Cortex of kidney (tissue), 1 donor: Measurements from ENCODE around the gene SLC9A7.

Experiments
- DNase-seq: peaks from one replicate; lab custom pipeline; 2025; lab: John Stamatoyannopoulos, UW

Gene SLC9A7

DNA sequence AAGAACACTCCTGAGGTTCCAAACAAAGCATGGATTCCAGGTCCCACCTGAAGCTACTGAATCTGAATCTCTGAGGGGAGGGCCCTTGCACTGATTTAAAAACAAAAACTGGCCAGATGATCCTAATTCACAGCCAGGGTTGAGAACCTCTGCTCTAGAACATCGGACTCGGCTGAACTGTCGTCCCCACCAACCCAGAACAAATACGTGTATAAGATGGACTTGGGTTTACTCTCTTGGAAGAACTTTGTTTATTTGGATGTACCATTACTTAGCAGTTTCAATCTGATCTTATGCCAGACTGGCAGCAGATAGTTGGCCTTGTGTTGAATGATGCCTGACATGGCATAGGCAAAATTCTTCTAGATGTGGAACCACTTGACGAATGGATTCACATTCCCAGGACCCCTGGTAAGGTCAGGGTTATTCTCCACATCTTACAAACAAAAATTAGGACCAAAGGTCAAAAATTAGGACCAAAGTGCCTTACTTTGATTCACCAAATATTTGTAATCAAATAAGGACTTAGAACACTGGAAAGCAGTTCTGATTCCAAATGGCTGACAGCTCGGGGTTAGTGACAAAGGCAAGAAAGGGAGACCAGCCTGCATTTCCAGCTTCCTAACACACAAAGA, 156.3 kb downstream of the SLC9A7 start:
- DNase-seq = no peak

DNA sequence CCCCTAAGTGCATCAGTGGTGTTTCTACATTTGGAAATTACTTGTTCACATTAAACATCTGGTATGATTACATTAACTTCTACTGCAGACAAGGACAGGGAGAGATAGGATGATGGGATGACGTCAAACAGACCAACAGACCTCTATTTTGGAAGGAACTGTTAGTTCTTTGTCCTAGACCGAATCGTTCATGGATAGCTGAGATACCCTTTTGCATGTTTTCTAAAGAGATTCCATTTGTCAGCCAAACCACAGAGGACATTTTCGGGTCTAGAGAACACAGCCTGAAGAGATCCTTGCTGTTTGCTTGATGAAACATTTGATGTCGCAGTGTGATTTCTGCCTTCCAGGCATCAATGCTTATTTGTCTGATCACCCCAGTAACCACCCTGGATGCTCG, 157.6 kb downstream of the SLC9A7 start:
- no peak for DNase-seq

DNA sequence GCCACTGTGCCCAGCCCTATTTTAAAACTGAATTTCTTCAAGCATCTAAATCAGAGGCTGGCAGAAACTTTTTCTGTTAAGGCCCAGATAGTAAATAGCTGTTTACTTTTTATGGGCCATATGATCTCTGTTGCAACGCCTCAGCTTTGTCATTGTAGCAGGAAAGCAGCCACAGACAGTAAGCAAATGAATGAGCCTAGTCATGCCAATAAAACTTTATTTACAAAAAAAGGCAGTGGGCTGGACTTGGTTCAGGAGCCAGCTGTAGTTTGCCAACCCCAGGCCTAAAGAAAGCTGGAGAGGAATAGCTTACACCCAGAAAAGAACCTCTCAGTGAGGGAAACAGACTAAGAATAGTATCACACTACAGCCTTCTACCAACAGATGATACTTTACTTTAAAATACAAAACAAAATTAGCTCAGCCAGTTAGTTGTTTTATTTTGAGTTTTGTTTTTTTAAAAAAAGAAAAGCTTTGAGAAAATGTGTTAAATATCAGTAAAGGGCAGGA, 159.8 kb downstream of the SLC9A7 start:
- DNase-seq = no peak

DNA sequence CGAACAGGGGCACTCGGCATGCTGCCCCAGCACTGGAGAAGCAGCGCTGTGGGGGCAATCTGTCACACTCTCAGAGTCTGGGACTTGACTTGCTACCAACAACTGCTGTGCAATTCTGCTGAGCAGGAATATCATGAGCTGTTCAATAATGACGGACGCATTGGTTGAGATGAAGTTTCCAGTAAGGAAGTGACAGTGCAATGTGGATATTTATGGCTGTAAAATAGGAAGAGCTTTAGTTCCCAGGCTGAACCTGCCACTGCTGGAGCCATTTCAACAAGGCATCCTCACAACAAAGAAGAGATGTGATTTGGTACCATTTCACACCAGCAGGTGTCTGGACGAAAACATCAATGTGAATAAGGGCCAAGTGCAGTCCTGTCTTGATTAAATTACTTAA, 161.1 kb downstream of the SLC9A7 start:
- no peak for DNase-seq

DNA sequence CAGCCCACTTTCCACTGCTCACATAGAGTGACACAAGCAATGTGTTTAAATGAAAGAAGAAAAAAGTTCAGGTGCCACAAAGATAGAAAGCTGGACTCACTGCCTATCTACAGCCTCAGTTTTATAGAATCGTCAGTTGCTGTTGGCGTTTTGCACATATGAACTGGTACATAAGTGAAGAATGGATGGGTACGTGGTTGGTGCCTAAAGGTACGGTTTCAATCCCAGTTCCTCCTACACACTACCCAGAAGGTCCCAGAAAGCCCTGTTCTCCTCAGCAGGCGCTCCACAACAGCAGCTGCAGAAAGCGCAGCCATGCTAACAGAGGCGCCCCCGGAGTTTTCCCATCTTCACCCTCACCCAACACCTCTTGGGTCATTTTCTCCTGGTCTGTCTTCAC, 161.7 kb downstream of the SLC9A7 start:
- no peak for DNase-seq

DNA sequence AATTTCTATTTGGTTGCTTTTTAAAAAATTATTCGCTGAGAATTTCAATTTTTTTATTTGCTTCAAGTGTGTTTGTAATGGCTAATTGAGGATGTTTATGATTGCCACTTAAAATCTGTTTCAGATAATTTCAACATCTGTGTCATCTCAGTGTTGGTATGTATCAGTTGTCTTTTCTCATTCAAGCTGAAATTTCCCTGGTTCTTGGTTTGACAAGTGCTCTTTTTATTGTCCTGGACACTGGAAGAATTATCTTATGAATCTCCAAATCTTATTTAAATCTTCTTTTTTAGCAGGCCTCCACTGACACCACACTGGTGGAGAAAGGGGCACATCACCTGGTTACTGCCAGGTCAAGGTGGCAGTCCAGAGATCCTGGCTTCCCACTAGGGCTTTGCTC, 163.8 kb downstream of the SLC9A7 start:
- DNase-seq = no peak

DNA sequence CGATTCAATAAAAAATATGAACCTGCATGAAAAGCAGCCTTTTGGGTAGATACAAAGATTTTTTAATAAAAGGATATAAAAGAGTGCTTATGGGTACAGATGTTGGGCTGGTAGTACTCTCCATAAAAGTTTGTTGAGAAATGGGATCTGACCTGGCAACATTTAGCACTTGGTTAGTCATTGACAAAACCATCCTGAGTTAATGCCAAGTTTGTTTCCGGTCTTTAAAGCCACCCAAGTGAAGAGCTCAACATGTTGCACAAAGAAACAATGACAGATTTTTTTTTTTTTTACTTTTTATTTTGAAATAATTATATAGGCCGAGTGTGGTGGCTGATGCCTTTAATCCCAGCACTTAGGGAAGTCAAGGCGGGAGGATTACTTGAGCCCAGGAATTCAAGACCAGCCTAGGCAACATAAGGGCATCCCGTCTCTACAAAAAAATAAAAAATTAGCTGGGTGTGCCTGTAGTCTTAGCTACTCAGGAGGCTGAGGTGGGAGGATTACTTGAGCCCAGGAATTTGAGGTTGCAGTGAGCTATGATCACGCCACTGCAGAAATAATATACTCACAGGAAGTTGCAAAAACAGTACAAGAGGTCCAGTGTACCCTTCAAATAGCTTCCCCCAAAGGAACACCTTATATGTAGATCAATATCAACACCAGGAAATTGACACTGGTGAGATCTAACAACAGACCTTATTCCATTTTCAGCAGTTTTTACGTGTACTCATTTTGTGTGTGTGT, 168.8 kb downstream of the SLC9A7 start:
- no peak for DNase-seq

DNA sequence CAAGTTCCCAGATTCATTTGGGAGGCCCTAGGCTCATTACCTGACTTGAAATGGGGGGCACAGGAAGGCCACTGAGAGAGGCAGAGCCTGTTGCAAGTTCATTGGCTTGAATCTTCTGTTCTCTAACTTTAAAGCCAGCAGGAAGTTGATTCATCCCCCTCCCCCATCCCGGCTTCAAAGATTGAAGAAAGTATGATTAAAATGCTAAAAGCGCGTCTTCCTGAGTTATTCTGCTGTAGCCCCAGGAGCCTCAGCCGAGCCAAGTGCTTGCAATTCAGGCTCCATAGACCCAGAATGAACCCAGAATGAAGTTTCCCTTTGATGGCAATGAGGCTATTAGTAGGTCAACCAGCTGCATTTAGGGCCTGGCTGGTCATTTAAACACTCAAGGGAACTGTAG, 170.7 kb downstream of the SLC9A7 start:
- DNase-seq = no peak

DNA sequence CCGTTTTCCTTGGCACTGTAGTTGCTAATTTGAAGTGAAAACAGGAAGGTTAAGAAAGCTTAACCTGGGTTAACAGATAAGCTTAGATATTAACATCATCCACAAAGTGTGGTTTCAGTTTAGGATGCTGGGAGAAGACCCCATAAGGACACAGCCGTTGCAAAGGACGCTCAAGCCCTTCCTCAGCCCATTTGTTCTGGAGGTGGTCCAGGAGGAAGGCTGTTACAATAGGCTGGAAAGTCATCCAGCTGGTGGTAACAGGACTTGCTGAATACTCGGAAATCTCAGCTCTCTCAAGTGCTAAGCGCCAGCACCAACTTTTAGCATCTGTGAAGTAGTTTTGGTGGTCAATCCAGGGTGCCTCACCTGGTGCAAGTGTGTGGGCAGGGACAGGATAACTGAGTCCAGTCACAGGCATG, 171.2 kb downstream of the SLC9A7 start:
- DNase-seq = no peak

DNA sequence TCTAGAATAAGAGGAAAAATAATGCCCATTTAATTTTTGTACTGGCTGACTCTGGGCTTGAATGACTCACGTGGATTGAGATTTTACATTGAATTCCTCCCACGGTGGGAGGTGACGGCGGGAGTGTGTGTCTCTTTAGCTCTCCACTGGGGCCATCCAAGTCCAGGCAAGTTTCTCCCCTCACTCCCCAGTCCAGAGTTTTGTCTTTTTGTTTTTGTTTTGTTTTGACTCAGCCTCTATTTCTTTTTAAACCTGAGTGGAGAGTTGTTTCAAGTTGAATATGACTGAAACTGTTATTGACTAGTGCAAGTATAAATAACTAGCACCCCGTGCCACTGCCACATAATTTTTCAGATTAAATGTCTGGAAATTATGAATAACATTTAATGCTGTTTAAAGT, 171.8 kb downstream of the SLC9A7 start:
- DNase-seq = no peak

DNA sequence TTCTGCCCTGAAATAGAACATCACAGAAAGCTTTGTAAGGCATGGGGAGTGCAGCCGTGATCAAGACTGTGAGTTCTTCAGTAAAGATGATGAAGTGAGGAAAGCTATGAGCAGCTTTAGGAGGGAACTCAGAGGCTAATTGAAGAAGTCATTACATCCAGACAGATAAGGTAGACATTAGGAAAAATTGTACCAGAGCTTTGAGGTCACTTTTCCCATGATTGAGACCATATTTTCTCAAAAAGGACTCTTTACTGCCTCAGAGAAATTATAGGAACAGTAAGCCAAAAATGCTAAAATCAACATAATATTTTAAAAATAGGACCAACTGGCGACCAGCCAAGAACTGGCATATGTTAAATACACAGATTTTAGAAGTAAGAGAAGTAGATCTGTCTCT, 174.2 kb downstream of the SLC9A7 start:
- DNase-seq = no peak

DNA sequence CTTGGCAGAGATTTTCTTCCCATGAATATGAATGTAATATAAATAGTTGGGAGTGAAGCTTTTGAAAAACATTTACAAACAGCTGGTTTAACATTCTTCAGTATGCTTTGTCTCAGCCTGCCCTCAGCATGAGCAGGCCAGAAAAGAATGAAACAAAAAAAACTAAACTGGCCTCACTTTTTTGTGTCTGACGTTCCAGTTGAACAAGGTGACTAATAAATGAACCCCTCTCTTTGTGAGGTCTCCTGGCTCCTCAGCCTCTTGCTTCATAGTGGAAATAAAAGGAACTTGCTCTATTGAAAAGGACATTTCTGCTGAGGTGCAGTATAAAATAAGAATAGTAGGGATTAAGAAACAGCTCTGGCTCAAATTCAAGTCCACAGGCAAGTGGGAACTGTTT, 176.0 kb downstream of the SLC9A7 start:
- no peak for DNase-seq

DNA sequence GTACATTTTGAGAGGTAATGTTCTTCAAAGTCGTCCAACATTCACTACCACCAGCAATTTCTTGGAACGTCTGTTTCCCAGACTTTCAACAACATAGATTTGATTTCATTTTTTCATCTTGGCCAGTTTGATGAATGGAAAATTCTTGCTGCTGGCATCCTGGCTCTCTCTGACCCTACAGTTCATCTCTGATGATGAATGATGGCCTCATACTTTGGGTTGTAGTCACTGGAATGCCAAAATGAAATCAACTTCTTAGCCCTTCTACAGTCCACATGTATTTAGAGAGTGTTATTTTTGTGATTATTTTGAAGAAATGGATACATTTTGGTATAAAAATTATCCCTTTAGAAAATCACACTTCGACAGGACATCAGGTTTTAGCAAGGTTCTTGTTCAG, 176.6 kb downstream of the SLC9A7 start:
- DNase-seq = no peak

DNA sequence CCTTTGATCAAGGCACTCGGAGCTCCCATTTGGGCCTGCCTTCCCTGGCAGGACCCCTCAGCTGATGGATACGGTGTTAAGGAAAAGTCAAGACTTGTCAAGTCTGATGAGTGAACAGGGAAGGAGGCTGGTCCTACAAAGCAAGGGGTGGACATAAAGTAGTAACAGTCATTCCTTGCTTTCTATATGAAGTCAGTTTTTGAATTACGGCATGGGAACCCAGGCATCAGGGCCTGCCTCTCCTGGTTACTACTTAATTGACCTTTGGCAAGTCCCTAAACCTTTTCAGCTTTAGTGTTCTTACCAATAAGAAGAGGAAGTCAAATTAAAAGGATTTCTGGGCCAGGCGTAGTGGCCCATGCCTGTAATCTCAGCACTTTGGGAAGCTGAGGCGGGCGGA, 178.3 kb downstream of the SLC9A7 start:
- DNase-seq = no peak

DNA sequence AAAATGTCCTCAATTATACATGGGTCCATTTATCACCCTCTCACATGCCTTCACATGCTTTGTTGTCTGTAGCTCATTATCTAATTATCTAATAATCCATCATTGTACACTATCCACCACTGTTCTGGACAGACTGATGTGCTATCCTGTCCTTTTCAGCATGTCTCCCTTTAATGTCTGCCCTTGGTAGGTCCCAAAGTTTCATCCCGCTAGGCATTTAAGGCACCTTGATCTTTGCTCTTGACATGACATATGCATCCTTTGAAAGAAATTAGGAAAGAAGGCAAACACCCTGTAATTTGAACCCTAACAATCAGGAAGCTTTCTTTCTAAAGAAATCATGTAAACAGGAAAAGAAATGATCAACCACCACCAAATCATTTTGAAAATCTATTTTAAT, 179.7 kb downstream of the SLC9A7 start:
- no peak for DNase-seq

DNA sequence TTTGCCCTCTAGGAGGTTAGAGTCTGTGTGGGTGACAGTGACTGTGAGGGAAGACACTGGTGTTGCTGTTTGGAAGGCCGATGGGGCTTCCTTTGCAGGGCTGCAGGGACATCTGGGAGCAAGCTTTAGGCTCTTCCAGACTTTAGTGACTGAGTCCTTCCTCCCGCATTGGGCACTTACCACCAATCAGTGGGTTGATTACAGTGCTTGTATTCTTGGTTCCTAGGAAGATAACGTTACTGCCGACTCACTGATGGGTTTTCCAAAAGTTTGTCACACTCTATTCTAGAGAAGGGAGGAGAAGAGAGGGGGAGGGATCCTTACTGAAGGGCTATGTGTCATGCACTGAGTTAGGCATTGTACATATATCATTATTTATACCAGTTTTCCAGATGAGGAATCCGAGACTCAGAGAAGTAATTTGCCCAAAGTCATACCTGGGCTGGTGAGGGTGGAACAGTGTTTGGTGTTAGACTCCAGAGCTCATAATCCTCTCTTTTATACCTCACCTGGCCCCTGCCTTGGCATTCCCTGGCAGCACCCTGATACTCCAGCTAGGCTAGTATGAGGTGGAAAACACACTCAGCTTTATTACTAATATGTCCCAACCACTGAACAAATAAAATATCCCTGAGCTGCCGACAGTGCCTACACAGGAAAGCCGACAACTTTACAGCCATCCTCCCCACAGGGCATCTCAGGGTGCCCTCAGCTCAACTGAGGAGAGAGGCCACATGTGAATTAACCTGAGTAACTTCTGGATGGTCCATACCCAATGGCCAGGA, 181.5 kb downstream of the SLC9A7 start:
- DNase-seq = no peak

DNA sequence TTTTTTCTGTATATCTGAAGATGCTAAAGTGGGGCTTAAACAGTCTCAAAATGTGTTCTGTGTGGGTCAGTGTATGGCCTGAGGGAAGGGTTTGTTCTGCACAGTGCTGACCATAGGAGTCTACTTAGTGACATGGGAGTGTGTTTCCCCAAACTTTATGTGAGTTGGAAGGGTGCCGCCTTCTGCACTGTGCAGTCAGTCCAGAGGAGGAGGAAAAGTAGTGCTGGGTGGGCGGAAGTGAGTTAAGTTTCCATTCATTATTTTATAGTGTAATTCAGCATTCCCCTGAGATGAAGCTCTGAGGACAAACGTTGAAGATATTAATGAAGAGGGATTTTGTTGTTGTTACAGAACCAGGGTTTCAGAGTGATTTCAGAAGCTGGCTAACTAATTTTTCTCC, 182.5 kb downstream of the SLC9A7 start:
- no peak for DNase-seq

DNA sequence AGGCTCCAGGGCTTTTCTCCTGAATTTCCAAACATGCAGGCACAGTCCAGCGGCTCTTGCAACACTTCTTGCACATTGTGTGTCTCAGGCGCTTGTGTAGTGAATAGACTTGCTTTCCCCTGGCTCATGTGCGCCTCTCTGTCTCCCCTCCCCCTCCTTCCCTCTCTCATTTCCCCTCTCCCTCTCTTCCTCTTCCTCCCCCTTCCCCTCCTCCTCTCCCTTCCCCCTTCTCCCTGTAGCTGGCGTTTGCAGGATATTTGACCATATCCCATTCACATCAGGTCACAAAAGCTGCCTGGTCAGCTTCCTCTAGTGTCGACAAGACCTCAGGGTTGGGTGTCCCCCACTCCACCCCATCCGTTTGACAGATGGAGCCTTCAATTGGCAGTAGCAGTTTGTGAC, 182.9 kb downstream of the SLC9A7 start:
- no peak for DNase-seq

DNA sequence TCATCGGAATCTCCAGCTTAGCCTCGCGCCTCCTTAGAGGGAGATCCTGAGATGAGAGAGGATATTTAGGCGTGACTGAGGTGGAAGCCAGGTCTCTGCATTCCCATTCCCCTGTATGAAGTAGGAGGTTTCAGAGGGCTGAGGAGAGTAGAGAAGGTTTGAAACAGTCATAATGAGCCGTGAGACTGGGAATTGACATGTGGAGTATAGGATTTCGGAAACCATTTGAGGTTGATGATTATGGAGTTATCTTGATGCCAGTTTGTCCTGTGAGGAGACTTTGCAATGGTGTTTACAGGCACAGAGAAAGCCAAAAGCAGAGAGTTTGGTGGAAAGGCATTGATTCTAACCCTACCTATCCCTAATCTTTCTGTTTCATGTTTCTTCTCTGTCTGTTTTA, 183.3 kb downstream of the SLC9A7 start:
- DNase-seq = no peak

DNA sequence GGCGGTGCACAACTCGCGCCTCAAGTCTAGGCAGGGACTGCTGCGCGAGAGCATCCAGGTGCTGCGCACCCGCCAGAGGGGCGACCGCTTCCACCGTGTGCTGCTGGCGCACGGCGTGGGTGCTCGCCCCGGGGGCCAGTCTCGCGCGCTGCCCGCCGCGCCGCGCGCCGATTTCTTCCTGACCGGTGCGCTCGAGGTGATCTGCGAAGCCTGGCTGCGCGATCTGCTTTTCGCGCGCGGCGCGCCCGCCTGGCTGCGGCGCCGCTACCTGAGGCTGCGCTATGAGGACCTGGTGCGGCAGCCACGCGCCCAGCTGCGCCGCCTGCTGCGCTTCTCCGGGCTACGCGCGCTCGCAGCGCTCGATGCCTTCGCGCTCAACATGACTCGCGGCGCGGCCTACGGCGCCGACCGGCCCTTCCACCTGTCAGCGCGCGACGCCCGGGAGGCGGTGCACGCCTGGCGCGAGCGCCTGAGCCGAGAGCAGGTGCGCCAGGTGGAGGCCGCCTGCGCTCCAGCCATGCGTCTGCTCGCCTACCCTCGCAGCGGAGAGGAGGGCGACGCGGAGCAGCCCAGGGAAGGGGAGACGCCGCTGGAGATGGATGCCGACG, 184.0 kb downstream of the SLC9A7 start:
- no peak for DNase-seq

DNA sequence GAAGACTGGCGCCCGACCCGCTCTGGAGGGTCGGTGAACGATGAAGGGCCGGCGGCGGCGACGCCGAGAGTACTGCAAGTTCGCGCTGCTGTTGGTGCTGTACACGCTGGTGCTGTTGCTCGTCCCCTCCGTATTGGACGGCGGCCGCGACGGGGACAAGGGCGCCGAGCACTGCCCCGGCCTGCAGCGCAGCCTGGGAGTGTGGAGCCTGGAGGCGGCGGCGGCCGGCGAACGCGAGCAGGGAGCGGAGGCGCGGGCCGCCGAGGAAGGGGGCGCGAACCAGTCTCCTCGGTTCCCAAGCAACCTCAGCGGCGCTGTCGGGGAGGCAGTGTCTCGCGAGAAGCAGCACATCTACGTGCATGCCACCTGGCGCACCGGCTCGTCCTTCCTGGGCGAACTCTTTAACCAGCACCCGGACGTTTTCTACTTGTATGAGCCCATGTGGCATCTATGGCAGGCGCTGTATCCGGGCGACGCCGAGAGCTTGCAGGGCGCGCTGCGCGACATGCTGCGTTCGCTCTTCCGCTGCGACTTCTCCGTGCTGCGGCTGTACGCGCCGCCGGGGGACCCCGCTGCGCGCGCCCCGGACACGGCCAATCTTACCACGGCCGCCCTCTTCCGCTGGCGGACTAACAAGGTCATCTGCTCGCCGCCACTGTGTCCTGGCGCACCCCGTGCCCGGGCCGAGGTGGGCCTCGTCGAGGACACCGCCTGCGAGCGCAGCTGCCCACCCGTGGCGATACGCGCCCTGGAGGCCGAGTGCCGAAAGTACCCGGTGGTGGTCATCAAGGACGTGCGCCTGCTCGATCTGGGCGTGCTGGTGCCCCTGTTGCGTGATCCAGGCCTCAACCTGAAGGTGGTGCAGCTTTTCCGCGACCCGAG, 184.8 kb downstream of the SLC9A7 start:
- no peak for DNase-seq
